Measurements from ENCODE around the gene CHMP2A.

The CHMP2A gene

DNA sequence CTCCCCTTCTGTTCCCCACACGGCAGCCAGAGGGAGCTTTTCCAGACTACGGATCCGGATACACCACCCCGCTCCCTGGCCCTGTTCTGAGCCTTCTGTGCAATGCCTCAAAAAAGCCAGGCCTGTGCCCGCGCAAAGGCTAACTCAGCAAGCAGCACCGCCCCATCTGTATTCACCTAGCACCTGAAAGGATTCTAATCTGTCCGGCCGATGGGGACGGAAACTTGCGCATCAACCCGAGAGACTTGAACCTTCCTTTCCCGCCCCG is 35.9 kb downstream of the CHMP2A start:
- no CpG with 5 or more reads among the region's 14 CpGs for WGBS, 2 donors (ENCODE audit: extremely low coverage in 2 of 2, insufficient read length in 2 of 2, insufficient replicate concordance in 1 of 2)
- peaks cover 14% of the 10 kb centered on the region for H3K79me1 ChIP-seq (ENCODE audit: low read depth, low read length)

GRCh38 chr19:58518256-58519086 is 36.4 kb downstream of the CHMP2A start:
- Histone ChIP-seq H3K9me3 (replicated peaks in 1 of 2; ENCODE audit: control insufficient read depth in 2 of 2, insufficient read depth in 1 of 2, low read depth in 1 of 2, low read length in 2 of 2) (no peaks in the 10 kb centered on the region), H3K79me1 (ENCODE audit: low read depth, low read length) (peaks cover 14% of the 10 kb centered on the region), H2BK5ac (ENCODE audit: low read length) (peak overlapping the region; percentile 93), H3K27me3 (ENCODE audit: control insufficient read depth in 3 of 3, insufficient read depth in 3 of 3, low read depth in 1 of 3, low read length in 3 of 3) (no peaks in the 10 kb centered on the region), H4K8ac (ENCODE audit: low read depth, low read length) (no peak overlapping the region), H2BK12ac (ENCODE audit: low read length) (no peak overlapping the region), H3K4ac (ENCODE audit: low read length) (peak overlapping the region; percentile 99), H3K14ac (ENCODE audit: low read length) (peak overlapping the region; percentile 85), H3K4me2 (ENCODE audit: insufficient read depth, low read length, poor library complexity, severe bottlenecking) (peak overlapping the region; percentile 85), H4K91ac (ENCODE audit: low read depth, low read length, poor library complexity) (no peak overlapping the region), H2BK120ac (ENCODE audit: low read depth, low read length) (no peak overlapping the region), H2AFZ (ENCODE audit: low read length) (peak overlapping the region; percentile 90), H3K4me1 (ENCODE audit: control insufficient read depth in 2 of 2, insufficient read depth in 1 of 2, low read depth in 1 of 2, low read length in 2 of 2) (peaks cover 9 to 17% of the 10 kb centered on the region in 2 donors), H3K27ac (replicated peaks; ENCODE audit: low read length) (peak overlapping the region; percentile 94), H3K18ac (ENCODE audit: low read length) (peak overlapping the region; percentile 84), H3K4me3 (ENCODE audit: low read length in 2 of 2) (peak overlapping the region; percentile 53 to 89), H3K23ac (ENCODE audit: low read depth, low read length, poor library complexity) (peak overlapping the region; percentile 98), H2AK5ac (ENCODE audit: low read depth, low read length) (peak overlapping the region; percentile 99), H3K9ac (ENCODE audit: low read depth, low read length, poor library complexity) (peak overlapping the region; percentile 71), H3K36me3 (replicated peaks in 1 of 2; ENCODE audit: control insufficient read depth in 2 of 2, insufficient read depth in 2 of 2, low read length in 2 of 2) (peaks cover 19 to 37% of the 10 kb centered on the region in 2 donors), H2BK15ac (ENCODE audit: low read length) (no peak overlapping the region)
- DNase-seq (ENCODE audit: low spot score) = no peak
- WGBS, 2 donors (ENCODE audit: extremely low coverage in 2 of 2, insufficient read length in 2 of 2, insufficient replicate concordance in 1 of 2) = no CpG with 5 or more reads among the region's 22 CpGs

More for the DNA sequence above, 35.9 kb downstream of the CHMP2A start:
- H2BK15ac ChIP-seq (ENCODE audit: low read length) = peak overlapping the region; percentile 75
- peak overlapping the region; percentile 99 for H3K18ac ChIP-seq (ENCODE audit: low read length)
- peak overlapping the region; percentile 85 for H4K91ac ChIP-seq (ENCODE audit: low read depth, low read length, poor library complexity)
- H3K27ac ChIP-seq (replicated peaks; ENCODE audit: low read length) = peak overlapping the region; percentile 94
- peak overlapping the region; percentile 72 for H2BK120ac ChIP-seq (ENCODE audit: low read depth, low read length)
- H2BK12ac ChIP-seq (ENCODE audit: low read length) = no peak overlapping the region
- peak overlapping the region; percentile 90 for H2AFZ ChIP-seq (ENCODE audit: low read length)
- H4K8ac ChIP-seq (ENCODE audit: low read depth, low read length) = no peak overlapping the region
- peak overlapping the region; percentile 98 for H3K23ac ChIP-seq (ENCODE audit: low read depth, low read length, poor library complexity)
- peaks cover 9 to 15% of the 10 kb centered on the region in 2 donors for H3K4me1 ChIP-seq (ENCODE audit: control insufficient read depth in 2 of 2, insufficient read depth in 1 of 2, low read depth in 1 of 2, low read length in 2 of 2)
- peak overlapping the region; percentile 85 for H3K4me2 ChIP-seq (ENCODE audit: insufficient read depth, low read length, poor library complexity, severe bottlenecking)
- peak overlapping the region; percentile 53 to 89 for H3K4me3 ChIP-seq (ENCODE audit: low read length in 2 of 2)
- peak; percentile 71 for DNase-seq (ENCODE audit: low spot score)
- peak overlapping the region; percentile 47 for H3K14ac ChIP-seq (ENCODE audit: low read length)
- peak overlapping the region; percentile 99 for H3K9ac ChIP-seq (ENCODE audit: low read depth, low read length, poor library complexity)
- H2BK5ac ChIP-seq (ENCODE audit: low read length) = peak overlapping the region; percentile 93
- peaks cover 19 to 32% of the 10 kb centered on the region in 2 donors for H3K36me3 ChIP-seq (replicated peaks in 1 of 2; ENCODE audit: control insufficient read depth in 2 of 2, insufficient read depth in 2 of 2, low read length in 2 of 2)
- H3K9me3 ChIP-seq (replicated peaks in 1 of 2; ENCODE audit: control insufficient read depth in 2 of 2, insufficient read depth in 1 of 2, low read depth in 1 of 2, low read length in 2 of 2) = no peaks in the 10 kb centered on the region
- H3K4ac ChIP-seq (ENCODE audit: low read length) = peak overlapping the region; percentile 99
- peak overlapping the region; percentile 99 for H2AK5ac ChIP-seq (ENCODE audit: low read depth, low read length)
- H3K27me3 ChIP-seq (ENCODE audit: control insufficient read depth in 3 of 3, insufficient read depth in 3 of 3, low read depth in 1 of 3, low read length in 3 of 3) = no peaks in the 10 kb centered on the region

- Histone ChIP-seq H2AK5ac (ENCODE audit: low read depth, low read length) (peak overlapping the region; percentile 54), H3K4me1 (ENCODE audit: control insufficient read depth in 2 of 2, insufficient read depth in 1 of 2, low read depth in 1 of 2, low read length in 2 of 2) (peaks cover 9 to 17% of the 10 kb centered on the region in 2 donors), H3K18ac (ENCODE audit: low read length) (no peak overlapping the region), H3K79me1 (ENCODE audit: low read depth, low read length) (peaks cover 14% of the 10 kb centered on the region), H3K9me3 (replicated peaks in 1 of 2; ENCODE audit: control insufficient read depth in 2 of 2, insufficient read depth in 1 of 2, low read depth in 1 of 2, low read length in 2 of 2) (no peaks in the 10 kb centered on the region), H2BK12ac (ENCODE audit: low read length) (no peak overlapping the region), H3K4me3 (ENCODE audit: low read length in 2 of 2) (peak overlapping the region; percentile 12 to 27), H2BK5ac (ENCODE audit: low read length) (no peak overlapping the region), H3K36me3 (replicated peaks in 1 of 2; ENCODE audit: control insufficient read depth in 2 of 2, insufficient read depth in 2 of 2, low read length in 2 of 2) (peaks cover 24 to 43% of the 10 kb centered on the region in 2 donors), H3K27ac (replicated peaks; ENCODE audit: low read length) (no peak overlapping the region), H2AFZ (ENCODE audit: low read length) (no peak overlapping the region), H3K27me3 (ENCODE audit: control insufficient read depth in 3 of 3, insufficient read depth in 3 of 3, low read depth in 1 of 3, low read length in 3 of 3) (no peaks in the 10 kb centered on the region), H3K4me2 (ENCODE audit: insufficient read depth, low read length, poor library complexity, severe bottlenecking) (no peak overlapping the region), H2BK120ac (ENCODE audit: low read depth, low read length) (no peak overlapping the region), H3K23ac (ENCODE audit: low read depth, low read length, poor library complexity) (peak overlapping the region; percentile 63), H4K8ac (ENCODE audit: low read depth, low read length) (no peak overlapping the region), H4K91ac (ENCODE audit: low read depth, low read length, poor library complexity) (no peak overlapping the region), H2BK15ac (ENCODE audit: low read length) (no peak overlapping the region), H3K4ac (ENCODE audit: low read length) (no peak overlapping the region), H3K14ac (ENCODE audit: low read length) (peak overlapping the region; percentile 8), H3K9ac (ENCODE audit: low read depth, low read length, poor library complexity) (peak overlapping the region; percentile 21)
- no CpG with 5 or more reads among the region's 65 CpGs for WGBS, 2 donors (ENCODE audit: extremely low coverage in 2 of 2, insufficient read length in 2 of 2, insufficient replicate concordance in 1 of 2)
- DNase-seq (ENCODE audit: low spot score) = no peak
Measured at GRCh38 chr19:58516964-58517833, 37.7 kb downstream of the CHMP2A start.
